NOMO-1 treated with DMSO at 0.1 percent for 48 hours (cell line): ENCODE results near the gene ABI3BP.

Experiments used
- DNase-seq: peaks from one replicate; lab custom pipeline; 2025; ENCODE audit not compliant: unreplicated experiment; lab: John Stamatoyannopoulos, UW

Gene ABI3BP

GRCh38 chr3:100988080-100988479, 5.1 kb downstream of the ABI3BP start:
- no peak for DNase-seq

GRCh38 chr3:100984308-100984707, 8.9 kb downstream of the ABI3BP start:
- no peak for DNase-seq

DNA sequence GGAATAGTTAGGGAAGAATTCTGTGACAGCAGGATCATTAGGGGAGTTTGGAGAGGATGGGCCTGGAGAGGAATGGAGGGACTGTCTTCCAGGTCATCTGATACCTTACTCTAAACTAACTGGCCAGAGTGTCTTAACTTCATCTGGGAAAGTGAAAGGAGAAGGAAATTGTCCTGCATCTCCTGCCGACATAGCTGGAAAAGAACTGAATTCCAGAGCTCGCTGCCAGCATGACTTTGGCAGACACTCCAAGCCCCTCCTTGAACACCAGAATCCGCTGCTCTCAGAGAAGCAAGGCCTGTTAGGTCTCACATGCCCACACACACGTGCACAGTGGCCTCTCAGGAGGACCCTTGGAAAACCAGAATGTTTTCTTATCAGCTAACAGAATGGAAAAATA, 10.5 kb downstream of the ABI3BP start:
- no peak for DNase-seq

GRCh38 chr3:100981164-100981911, 11.9 kb downstream of the ABI3BP start:
- DNase-seq: no peak

- DNase-seq: no peak
These were observed 15.1 kb downstream of the ABI3BP start for GRCh38 chr3:100978011-100978659.

DNA sequence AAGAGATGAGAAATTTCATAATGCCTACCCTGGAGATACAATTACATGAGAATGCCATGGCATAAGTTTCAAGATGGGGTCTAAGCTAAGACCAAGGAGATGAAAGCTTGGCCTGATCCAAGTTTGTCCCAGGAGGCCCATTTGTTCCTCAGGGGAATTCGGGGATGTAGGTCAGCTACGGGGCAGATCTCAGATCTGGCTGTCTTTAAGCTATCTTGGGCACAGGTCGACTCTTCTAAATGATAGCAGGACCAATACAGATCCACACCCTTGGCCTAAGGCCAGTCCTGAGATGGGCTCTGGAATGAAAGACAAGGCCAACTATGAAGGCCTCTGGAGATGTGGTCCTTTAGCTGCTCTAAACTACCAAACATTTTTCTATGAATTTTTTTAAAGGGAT, 16.6 kb downstream of the ABI3BP start:
- DNase-seq: no peak

GRCh38 chr3:100975714-100976113, 17.5 kb downstream of the ABI3BP start:
- DNase-seq: no peak

DNA sequence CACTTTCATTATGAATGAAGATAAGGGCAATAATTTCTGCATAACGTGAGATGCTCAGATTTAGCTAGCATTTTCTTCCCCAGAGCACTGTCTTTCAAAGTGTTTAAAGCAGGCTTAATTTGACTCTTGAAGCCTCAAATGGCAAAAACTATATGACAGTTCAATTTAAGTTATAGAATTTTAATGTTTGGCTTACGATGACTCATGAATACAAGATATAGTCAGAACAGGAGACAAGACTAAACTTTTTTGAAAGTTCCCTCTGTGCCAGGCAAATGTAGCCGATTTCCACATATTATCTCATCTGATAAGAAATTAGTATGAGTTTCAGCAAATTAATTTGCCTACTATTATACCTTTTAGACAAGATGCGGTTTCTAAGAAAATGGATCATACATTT, 19.6 kb downstream of the ABI3BP start:
- DNase-seq: no peak

DNA sequence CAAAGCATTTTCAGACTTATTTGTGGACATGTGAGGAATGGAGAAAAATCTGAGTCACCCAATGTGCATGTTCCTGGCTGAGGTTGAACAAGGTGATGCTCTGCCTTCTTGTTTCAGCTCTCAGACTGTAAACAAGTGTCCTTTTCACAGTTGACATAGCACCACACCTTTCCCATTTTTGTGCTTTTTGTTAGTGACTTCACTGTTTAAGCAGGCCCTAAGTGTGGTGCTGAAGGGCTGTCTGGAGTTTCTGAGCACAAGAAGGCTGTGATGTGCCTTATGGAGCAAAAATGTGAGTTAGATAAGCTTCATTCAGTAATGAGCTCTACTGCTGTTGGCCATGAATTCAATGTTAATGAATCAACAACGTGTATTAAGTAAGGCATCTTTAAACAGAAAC, 20.4 kb downstream of the ABI3BP start:
- no peak for DNase-seq

DNA sequence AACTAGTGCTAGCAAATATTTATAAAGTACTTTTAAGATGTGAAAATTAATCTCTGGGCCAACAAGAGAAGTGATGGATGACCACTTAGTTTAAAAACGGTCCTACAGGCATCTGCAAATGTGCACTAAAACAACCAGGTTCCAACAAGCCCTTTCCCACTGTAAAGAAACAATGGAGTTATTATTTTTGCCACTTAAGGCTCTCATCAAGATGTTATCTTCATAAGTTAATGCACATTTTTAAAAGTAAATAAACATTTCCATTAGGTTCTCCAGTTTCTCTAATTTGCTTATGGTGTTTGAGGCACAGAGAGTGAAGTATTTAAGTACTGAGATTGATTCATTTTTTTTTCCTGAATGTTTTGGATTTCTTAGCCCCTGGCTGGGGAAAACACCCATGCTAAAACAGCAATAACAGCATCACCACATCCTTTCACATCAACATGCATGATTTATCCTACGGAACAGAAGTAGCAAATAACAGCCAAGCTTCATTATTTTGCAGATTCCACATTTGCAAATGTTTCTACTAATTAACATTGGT, 20.8 kb downstream of the ABI3BP start:
- DNase-seq: no peak

- DNase-seq: no peak
These were observed 21.4 kb downstream of the ABI3BP start for GRCh38 chr3:100971798-100972197.

GRCh38 chr3:100970477-100970990, 22.7 kb downstream of the ABI3BP start:
- no peak for DNase-seq

DNA sequence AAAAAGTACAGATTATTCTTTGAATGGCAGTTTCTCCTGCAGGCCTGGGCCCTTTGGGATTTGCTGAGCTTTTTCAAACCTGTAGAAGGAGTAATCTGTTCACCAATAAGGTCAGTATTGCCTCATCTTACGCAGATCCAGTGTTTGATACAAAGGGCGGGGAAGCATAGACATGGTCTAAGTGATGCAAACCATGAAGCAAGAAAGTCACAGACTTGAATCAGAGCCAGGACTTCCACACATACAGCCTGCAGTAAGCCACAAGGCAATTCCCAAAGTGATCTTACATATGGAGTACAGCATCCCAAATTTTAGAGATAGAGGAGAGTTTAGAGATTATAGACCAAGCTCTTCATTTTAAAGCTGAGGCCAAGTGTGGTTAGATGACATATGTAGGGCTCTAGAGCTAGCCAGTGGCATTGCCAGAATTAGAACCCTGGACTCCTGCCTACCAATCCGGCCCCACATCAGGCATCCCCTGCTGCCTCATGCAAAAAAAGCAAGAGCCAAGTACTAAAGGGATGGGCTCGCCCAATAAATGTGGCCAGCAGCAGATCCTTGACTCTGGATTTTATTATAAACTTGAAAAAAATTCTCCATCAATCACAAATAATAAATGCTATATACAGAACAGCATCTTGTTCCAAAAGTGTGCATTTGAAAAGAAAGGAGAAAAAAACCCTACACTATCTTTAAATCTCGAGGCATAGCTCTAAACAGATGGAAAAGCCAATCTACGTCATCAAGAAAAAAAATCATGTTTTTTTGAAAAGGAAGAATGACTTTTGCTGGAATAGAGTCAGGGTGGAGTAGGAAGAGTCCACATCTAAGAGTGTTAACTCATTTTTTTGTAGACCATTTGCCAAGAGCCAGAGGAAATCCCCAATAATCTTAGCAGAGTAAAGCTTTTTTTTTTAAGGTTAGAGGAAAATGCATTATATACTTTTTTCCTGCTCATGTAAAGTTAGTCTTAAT, 24.0 kb downstream of the ABI3BP start:
- DNase-seq: no peak

DNA sequence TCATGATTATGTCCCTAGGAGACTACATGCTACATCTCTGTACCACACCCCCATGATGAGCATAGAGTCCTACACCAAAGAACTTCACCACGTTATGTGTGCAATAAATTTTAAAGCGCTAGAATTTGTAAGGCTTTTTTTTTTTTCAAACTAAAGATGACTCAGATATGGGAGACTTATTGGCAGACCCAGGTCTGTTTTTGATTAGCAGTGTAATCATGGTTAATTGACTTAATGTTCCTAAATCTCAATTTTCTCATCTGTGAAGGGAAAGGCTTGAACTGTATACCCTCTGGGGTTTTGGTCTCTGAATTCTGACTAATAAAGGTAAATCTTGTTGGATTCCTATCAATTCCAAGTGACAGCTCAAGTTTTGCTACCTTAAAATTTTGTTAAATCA, 26.4 kb downstream of the ABI3BP start:
- no peak for DNase-seq

DNA sequence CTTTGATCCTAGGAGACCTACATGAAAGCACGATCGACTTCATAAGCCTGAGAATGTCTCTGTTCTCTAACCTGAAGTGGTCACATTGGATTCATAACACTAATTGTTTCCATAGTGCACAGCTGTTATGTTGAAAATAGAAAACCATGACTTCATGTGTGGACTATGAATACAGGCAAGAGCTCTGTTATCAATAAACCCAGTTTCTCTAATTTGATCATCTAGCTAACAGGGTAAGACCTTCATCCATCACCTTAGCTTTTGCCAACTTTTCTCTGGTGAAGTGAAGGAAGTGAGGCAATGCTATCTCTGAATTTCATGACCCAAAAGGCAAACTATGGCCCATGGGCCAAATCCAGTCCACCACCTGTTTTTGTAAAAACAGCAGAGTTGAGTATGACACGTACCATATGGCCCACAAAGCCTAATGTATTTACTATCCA, 27.2 kb downstream of the ABI3BP start:
- DNase-seq: no peak

GRCh38 chr3:100963041-100963440, 30.2 kb downstream of the ABI3BP start:
- DNase-seq: no peak

- no peak for DNase-seq
These were observed 35.8 kb downstream of the ABI3BP start for GRCh38 chr3:100957261-100957986.

- no peak for DNase-seq
These were observed 36.9 kb downstream of the ABI3BP start for GRCh38 chr3:100956276-100956675.

DNA sequence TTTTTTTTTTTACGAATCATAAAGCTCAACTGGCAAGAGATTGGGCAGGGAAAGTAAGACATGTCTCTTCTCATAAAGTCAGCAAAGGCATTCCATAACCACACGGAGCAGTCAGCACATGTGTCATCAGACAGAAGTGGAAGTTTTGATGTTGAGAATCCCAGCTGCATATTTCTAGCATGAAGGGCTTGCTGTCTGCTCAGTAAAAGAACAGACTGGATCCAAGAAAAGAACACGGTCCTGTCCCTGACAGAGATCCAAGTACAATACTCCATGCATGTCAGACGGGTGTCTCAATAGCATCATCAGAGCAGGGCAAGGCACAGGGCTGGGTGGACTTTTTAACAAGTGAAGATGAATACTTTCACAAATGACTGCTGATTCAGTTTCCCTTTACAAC, 38.2 kb downstream of the ABI3BP start:
- no peak for DNase-seq

DNA sequence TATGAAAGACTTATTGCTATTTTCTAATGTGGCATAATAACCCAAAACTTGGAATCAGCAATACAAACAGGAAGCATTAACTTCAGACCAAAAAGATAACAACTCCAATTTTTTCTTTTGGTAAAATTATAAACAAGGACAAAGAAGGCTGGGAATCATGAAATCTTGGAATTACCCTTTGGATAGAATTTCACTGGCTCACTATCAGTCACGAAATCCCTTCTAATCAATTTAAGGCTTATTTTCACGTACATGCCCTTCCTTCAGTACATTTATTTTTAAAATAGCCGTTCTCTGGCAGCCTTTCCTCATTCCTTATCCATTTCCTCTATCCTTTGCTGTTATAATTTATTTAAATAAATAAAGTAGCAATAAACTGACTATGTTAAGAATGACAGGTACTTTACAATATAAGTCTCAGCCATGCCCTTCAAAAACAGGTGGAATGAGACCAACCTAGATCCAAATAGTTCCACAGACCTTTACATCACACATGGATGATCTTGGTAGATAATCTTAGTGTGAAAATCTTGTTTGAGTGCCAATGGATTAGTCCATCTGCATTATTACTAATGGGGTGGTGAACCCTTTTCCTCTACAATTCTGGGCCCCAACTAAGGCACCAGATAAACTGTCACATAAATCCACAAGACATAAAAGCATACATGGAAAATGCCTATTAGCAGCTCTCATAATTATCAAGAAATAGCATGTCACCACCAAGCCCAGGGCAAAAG, 38.9 kb downstream of the ABI3BP start:
- no peak for DNase-seq
